ENCODE data around the gene INPP5D. TPM values are rescaled to one million over a fixed set of nuclear protein-coding genes. Genes with fewer than 3 reads are reported as not detected.

Gene INPP5D
- total and polyA plus RNA-seq, 2 of the 8 experiments (the other 6 are each of a cell fraction or from before 2014, with no cell fraction given): 4.5 to 7.1 TPM

DNA sequence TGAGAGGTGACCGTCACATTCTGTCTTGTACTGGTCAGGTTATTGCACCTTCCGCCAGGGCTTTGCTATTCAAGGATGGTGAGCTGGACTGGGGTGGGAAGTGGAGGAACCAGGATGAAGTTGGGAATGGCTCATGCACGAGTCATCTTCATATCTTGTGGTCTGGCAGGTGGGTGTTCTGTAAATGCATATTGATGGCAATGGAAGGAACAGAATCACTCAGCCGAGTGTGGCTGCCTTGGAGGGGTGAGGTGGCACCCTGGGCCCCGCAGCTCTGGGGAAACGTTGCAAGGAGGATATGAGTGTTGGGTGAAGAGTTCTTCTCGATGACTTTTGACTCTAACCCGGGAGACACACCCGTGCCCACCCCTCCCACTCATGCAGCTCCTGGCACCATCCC lies 26.5 kb upstream of the INPP5D start:
- Histone ChIP-seq H3K14ac (ENCODE audit: insufficient read length) (no peak overlapping the region), H4K91ac (replicated peaks; ENCODE audit: insufficient read length, low read length) (no peak overlapping the region), H2BK15ac (ENCODE audit: low read length) (no peak overlapping the region), H3K27me3 (replicated peaks in 1 of 4; ENCODE audit: control insufficient read depth in 3 of 4, extremely low read depth in 1 of 4, insufficient read depth in 3 of 4, low read length in 3 of 4) (no peaks in the 10 kb centered on the region), H2AK5ac (ENCODE audit: low read depth, low read length) (no peak overlapping the region), H2BK5ac (ENCODE audit: low read depth, low read length) (no peak overlapping the region), H3K79me2 (ENCODE audit: control insufficient read depth in 1 of 2, insufficient read depth in 2 of 2, low read length in 2 of 2) (no peaks in the 10 kb centered on the region), H3K4me1 (replicated peaks in 1 of 4; ENCODE audit: control insufficient read depth in 3 of 4, insufficient read depth in 4 of 4, low read length in 3 of 4) (peaks cover 0 to 6% (median 0%) of the 10 kb centered on the region in 4 experiments; a peak in 1 of 7 replicates), H3K79me1 (ENCODE audit: low read depth, low read length) (peaks cover 2% of the 10 kb centered on the region; the same call in 1 of the 2 replicates), H3K9me3 (ENCODE audit: insufficient read depth in 2 of 2, low read depth in 1 of 2, low read length in 1 of 2) (peaks cover 0 to 8% of the 10 kb centered on the region in 2 experiments; a peak in 2 of 4 replicates), H2BK120ac (replicated peaks; ENCODE audit: low read depth, low read length) (no peak overlapping the region), H3K4ac (replicated peaks; ENCODE audit: insufficient read length, low read depth, low read length) (no peak overlapping the region), H4K5ac (ENCODE audit: insufficient read length, low read depth, low read length) (no peak overlapping the region), H3K56ac (replicated peaks; ENCODE audit: insufficient read length, low read depth, low read length) (no peak overlapping the region), H2BK12ac (ENCODE audit: low read depth, low read length) (no peak overlapping the region), H2BK20ac (ENCODE audit: low read length) (no peak overlapping the region), H3K18ac (ENCODE audit: extremely low read depth, low read length) (no peak overlapping the region), H3K9ac (replicated peaks in 1 of 4; ENCODE audit: extremely low read depth in 1 of 4, low read depth in 3 of 4, low read length in 3 of 4) (no peak overlapping the region), H3K4me3 (ENCODE audit: extremely low read depth in 1 of 4, insufficient read depth in 2 of 4, low read depth in 3 of 4, low read length in 4 of 4) (no peak overlapping the region), H3K23me2 (ENCODE audit: low read depth, low read length) (peaks cover 8% of the 10 kb centered on the region), H3K4me2 (ENCODE audit: insufficient read depth in 1 of 2, low read depth in 2 of 2, low read length in 2 of 2) (no peak overlapping the region), H2AFZ (ENCODE audit: low read length) (no peak overlapping the region), H3K23ac (ENCODE audit: insufficient read length) (no peak overlapping the region), H3K36me3 (ENCODE audit: control insufficient read depth in 2 of 4, insufficient read depth in 4 of 4, low read length in 3 of 4) (no peaks in the 10 kb centered on the region), H4K20me1 (replicated peaks in 1 of 2; ENCODE audit: control insufficient read depth in 1 of 2, insufficient read depth in 2 of 2, low read length in 2 of 2) (peaks cover 0 to 4% of the 10 kb centered on the region in 2 experiments), H4K8ac (ENCODE audit: extremely low read depth, insufficient read depth, low read length) (no peak overlapping the region), H3K27ac (ENCODE audit: low read depth, low read length) (no peak overlapping the region)
- 90% methylated on average over 7 of the region's 9 CpGs; no CpG with 5 or more reads in 1 of the 2 experiments for whole genome bisulfite sequencing, 2 experiments (ENCODE audit: extremely low coverage in 1 of 2, insufficient coverage in 1 of 2, insufficient read length in 1 of 2, insufficient replicate concordance in 2 of 2, low coverage in 1 of 2, low lambda C conversion rate in 2 of 2, missing lambda C conversion rate in 1 of 2)
- FAIRE-seq: no peak
- no peak for TF ChIP-seq RXRA (IDR thresholded peaks at IDR 0.05; ENCODE audit: insufficient read depth, low read depth, low read length)
- no peak for TF ChIP-seq TAF7 (optimal IDR thresholded peaks at IDR 0.05; ENCODE audit: borderline replicate concordance, low read depth, low read length)
- TF ChIP-seq, protein P1, sequence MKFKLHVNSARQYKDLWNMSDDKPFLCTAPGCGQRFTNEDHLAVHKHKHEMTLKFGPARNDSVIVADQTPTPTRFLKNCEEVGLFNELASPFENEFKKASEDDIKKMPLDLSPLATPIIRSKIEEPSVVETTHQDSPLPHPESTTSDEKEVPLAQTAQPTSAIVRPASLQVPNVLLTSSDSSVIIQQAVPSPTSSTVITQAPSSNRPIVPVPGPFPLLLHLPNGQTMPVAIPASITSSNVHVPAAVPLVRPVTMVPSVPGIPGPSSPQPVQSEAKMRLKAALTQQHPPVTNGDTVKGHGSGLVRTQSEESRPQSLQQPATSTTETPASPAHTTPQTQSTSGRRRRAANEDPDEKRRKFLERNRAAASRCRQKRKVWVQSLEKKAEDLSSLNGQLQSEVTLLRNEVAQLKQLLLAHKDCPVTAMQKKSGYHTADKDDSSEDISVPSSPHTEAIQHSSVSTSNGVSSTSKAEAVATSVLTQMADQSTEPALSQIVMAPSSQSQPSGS (IDR thresholded peaks at IDR 0.05; ENCODE audit: low read length): no peak
- no peak for TF ChIP-seq EZH2 (IDR thresholded peaks at IDR 0.05; ENCODE audit: low read depth, low read length, severe bottlenecking)
- no peak for TF ChIP-seq SRF (IDR thresholded peaks at IDR 0.05; ENCODE audit: low read depth, low read length)
- no peak for TF ChIP-seq SP4 (IDR thresholded peaks at IDR 0.05; ENCODE audit: low read length)
- ChIA-PET POLR2A (ENCODE audit: partially characterized antibody) (interaction anchor here (1.4 kb wide), 1 partner anchor 18 kb away, joined by 5 read pairs; no protein-coding TSS in a partner anchor), CTCF (ENCODE audit: partially characterized antibody) (interaction anchor here (0.9 to 7.4 kb wide), 8 partner anchors 13 to 180 kb away, joined by 3 to 70 read pairs (median 5); partner anchors contain the start of gene INPP5D)
- DNase-seq (ENCODE audit: low read depth in 1 of 2, low spot score in 2 of 2): no peak

Data from H1 (cell line).